ENCODE results near the gene LYSMD4. TPM values are rescaled to one million over a fixed set of nuclear protein-coding genes. Genes with fewer than 3 reads are reported as not detected.

Gene LYSMD4
- total RNA-seq, 4 donors from 2014 or later: 5.0 to 17.5 (median 9.5) TPM

GRCh38 chr15:99707473-99708270 lies 25.6 kb downstream of the LYSMD4 start:
- ATAC-seq (ENCODE audit: low FRiP score) (no peak), DNase-seq (ENCODE audit: low spot score) (no peak)
- TF ChIP-seq, protein P1, sequence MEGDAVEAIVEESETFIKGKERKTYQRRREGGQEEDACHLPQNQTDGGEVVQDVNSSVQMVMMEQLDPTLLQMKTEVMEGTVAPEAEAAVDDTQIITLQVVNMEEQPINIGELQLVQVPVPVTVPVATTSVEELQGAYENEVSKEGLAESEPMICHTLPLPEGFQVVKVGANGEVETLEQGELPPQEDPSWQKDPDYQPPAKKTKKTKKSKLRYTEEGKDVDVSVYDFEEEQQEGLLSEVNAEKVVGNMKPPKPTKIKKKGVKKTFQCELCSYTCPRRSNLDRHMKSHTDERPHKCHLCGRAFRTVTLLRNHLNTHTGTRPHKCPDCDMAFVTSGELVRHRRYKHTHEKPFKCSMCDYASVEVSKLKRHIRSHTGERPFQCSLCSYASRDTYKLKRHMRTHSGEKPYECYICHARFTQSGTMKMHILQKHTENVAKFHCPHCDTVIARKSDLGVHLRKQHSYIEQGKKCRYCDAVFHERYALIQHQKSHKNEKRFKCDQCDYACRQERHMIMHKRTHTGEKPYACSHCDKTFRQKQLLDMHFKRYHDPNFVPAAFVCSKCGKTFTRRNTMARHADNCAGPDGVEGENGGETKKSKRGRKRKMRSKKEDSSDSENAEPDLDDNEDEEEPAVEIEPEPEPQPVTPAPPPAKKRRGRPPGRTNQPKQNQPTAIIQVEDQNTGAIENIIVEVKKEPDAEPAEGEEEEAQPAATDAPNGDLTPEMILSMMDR (IDR thresholded peaks at IDR 0.05): no peak

- DNase-seq (ENCODE audit: low spot score) (no peak), ATAC-seq (ENCODE audit: low FRiP score) (no peak)
- TF ChIP-seq, protein P1 (IDR thresholded peaks at IDR 0.05): no peak
Observed at GRCh38 chr15:99706557-99707303, 26.5 kb downstream of the LYSMD4 start.

GRCh38 chr15:99704444-99704838 lies 28.8 kb downstream of the LYSMD4 start:
- no peak for DNase-seq (ENCODE audit: low spot score)
- TF ChIP-seq, protein P1 (IDR thresholded peaks at IDR 0.05): peak in 2 of 3 donors; percentile 37 to 51
- peak; percentile 75 for ATAC-seq (ENCODE audit: low FRiP score)

DNA sequence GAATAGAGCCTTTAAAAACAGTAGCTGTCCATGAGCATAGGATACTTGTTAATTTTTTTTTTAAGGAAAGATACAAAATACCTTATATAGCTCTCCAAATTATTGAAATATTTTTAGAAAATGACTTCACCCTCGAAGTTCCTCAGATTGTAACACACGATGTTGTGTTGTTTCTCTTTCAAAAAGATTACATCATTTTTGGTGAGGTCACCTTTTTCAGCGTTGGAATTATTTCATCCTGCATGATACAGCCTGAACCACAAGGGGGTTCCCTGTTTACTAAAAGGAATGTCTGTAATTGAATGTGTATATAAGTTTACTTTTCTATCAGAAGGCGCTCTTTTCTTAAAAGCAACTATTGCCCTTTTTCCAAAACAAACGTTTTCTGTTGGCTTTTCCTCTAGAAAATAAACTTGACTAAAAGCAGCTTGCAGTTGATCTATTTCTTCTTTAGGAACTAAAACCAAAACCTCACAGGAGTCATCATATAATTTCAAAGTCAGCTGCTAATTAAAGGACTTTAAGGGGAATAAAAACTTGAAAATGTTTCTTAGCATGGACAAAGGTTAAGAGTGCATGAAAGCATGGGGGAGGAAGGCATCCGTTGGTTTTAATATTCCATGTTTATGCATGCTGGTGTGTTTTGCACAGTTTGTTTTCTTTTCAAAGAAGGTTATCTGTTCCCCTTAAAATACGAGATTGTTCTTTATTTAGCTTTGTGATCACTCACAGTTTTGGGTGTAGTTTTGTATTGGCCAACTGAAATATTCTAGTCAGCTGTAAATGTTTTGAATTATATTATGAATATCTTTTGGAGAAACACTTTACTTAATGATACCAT lies 29.4 kb downstream of the LYSMD4 start:
- peak; percentile 81 for ATAC-seq (ENCODE audit: low FRiP score)
- TF ChIP-seq, protein P1 (IDR thresholded peaks at IDR 0.05): peak in 1 of 3 donors; percentile 56
- no peak for DNase-seq (ENCODE audit: low spot score)

DNA sequence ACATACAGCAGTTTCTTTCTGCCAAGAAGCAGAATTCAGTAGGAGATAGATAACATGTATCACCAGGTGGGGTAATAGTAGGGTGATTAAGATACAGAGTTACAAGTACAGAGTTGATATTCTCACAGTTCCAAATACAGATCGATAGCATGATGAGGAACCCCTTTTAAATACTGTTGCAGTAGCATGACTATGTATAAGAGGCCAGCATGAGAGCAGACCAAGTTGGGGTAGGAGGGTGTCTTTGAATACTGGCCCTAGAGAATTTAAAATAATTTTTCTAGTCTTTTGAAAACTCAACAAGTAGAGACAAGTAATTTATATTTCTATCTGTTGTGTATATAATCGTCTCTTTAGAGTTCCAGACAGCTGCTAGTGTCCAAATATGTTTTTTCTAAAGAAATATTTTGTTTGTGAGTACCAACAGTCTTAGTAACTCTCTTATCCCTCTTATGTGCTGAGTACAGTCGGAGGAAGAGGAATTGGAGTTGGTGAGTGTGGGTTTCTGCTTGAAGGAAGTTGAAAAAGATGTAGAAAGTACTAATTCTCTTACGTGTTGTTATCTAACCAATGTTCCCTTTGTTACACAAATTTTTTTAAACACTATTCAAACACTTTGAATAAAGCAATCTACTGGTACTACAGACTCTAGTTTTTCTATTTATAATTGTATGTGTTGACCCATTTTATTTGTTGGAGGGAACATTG lies 30.2 kb downstream of the LYSMD4 start:
- DNase-seq (ENCODE audit: low spot score): no peak
- TF ChIP-seq, protein P1 (IDR thresholded peaks at IDR 0.05): no peak
- peak; percentile 23 for ATAC-seq (ENCODE audit: low FRiP score)

DNA sequence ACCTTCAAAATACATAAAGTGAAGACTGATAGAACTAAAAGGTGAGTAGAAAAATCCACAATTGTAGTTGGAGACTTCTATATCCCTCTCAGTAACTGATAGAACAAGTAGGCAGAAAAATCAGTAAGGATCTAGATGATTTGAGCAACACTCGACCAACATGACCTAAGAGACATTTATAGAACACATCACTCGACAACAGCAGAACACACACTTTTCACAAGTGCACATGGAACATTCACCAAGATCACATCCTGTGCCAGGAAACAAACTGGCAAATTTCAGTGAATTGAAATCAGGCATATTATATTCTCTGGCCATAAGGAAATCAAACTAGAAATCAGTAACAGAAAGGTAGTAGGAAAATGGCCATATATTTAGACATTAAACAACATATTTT lies 37.1 kb downstream of the LYSMD4 start:
- DNase-seq (ENCODE audit: low spot score) (no peak), ATAC-seq (ENCODE audit: low FRiP score) (no peak)
- TF ChIP-seq, protein P1 (IDR thresholded peaks at IDR 0.05): no peak
